ENCODE data around the gene MAD2L2. TPM values are rescaled to one million over a fixed set of nuclear protein-coding genes. Genes with fewer than 3 reads are reported as not detected.
A peak's percentile ranks its signal among the peaks of the same experiment; 100 is the strongest.

The MAD2L2 gene
- total RNA-seq, 2 experiments from 2014 or later, result 68.7 to 73.3 TPM

GRCh38 chr1:11691302-11691914 is 10.5 kb upstream of the MAD2L2 start, which contains the start of gene DRAXIN:
TSS of gene DRAXIN (plus strand) at chr1:11691710. CDS start at chr1:11706259, 14,549 bp downstream.
- H3K27me3 Mint-ChIP-seq, result peaks cover 56% of the 10 kb centered on the region
- H3K9me3 Mint-ChIP-seq, result no peaks in the 10 kb centered on the region
- no peaks in the 10 kb centered on the region for H3K36me3 Mint-ChIP-seq (ENCODE audit: low read depth)
- peaks cover 28% of the 10 kb centered on the region for H3K4me1 Mint-ChIP-seq
- peak within 1 kb of the TSS; percentile 55 for H3K4me3 Mint-ChIP-seq
- H3K27ac Mint-ChIP-seq, result peak within 1 kb of the TSS; percentile 73
- DNase-seq, result peak; percentile 11
- POLR2A ChIA-PET, result no interaction called here
- CTCF ChIA-PET, result interaction anchor here (1.2 to 1.7 kb wide), 2 partner anchors 28 to 45 kb away, joined by 3 to 5 read pairs; partner anchors contain the start of gene FBXO6

- Mint-ChIP-seq H3K9me3 (no peaks in the 10 kb centered on the region), H3K27ac (no peak overlapping the region), H3K4me1 (peaks cover 28% of the 10 kb centered on the region), H3K4me3 (no peak overlapping the region), H3K27me3 (peaks cover 58% of the 10 kb centered on the region), H3K36me3 (ENCODE audit: low read depth) (no peaks in the 10 kb centered on the region)
- ChIA-PET POLR2A (no interaction called here), CTCF (interaction anchor here (0.5 to 1.7 kb wide), 5 partner anchors 8 to 531 kb away, joined by 3 to 5 read pairs (median 3); partner anchors contain the start of gene FBXO6)
- no peak for DNase-seq
These were observed 9.7 kb upstream of the MAD2L2 start for GRCh38 chr1:11690397-11691301.

- DNase-seq, result no peak
- Mint-ChIP-seq H3K27ac (no peak overlapping the region), H3K9me3 (no peaks in the 10 kb centered on the region), H3K36me3 (ENCODE audit: low read depth) (no peaks in the 10 kb centered on the region), H3K4me1 (peaks cover 23% of the 10 kb centered on the region), H3K4me3 (no peak overlapping the region), H3K27me3 (peaks cover 53% of the 10 kb centered on the region)
- ChIA-PET POLR2A (no interaction called here), CTCF (no interaction called here)
These were observed 7.6 kb upstream of the MAD2L2 start for GRCh38 chr1:11688506-11688905.

GRCh38 chr1:11685210-11685752 is 4.3 kb upstream of the MAD2L2 start:
- ChIA-PET POLR2A (no interaction called here), CTCF (interaction anchor here (1.0 to 1.3 kb wide), 4 partner anchors 9 to 33 kb away, joined by 3 to 7 read pairs (median 4); partner anchors contain the start of gene FBXO6)
- H3K4me3 Mint-ChIP-seq, result no peak overlapping the region
- no peak for DNase-seq
- H3K27ac Mint-ChIP-seq, result no peak overlapping the region
- H3K36me3 Mint-ChIP-seq (ENCODE audit: low read depth), result no peaks in the 10 kb centered on the region
- peaks cover 7% of the 10 kb centered on the region for H3K4me1 Mint-ChIP-seq
- peaks cover 38% of the 10 kb centered on the region for H3K27me3 Mint-ChIP-seq
- H3K9me3 Mint-ChIP-seq, result no peaks in the 10 kb centered on the region

GRCh38 chr1:11684070-11684469 is 3.1 kb upstream of the MAD2L2 start:
- Mint-ChIP-seq H3K4me3 (no peak overlapping the region), H3K36me3 (ENCODE audit: low read depth) (no peaks in the 10 kb centered on the region), H3K27ac (no peak overlapping the region), H3K27me3 (peaks cover 27% of the 10 kb centered on the region), H3K9me3 (no peaks in the 10 kb centered on the region), H3K4me1 (peaks cover 14% of the 10 kb centered on the region)
- DNase-seq, result no peak
- ChIA-PET POLR2A (interaction anchor here (0.7 kb wide), 1 partner anchor 611 kb away, joined by 3 read pairs; no protein-coding TSS in a partner anchor), CTCF (interaction anchor here (1.4 to 3.9 kb wide), 3 partner anchors 12 to 646 kb away, joined by 4 to 32 read pairs (median 4); partner anchors contain the start of gene FBXO6)

- Mint-ChIP-seq H3K4me1 (peaks cover 17% of the 10 kb centered on the region), H3K36me3 (ENCODE audit: low read depth) (no peaks in the 10 kb centered on the region), H3K27ac (no peak overlapping the region), H3K4me3 (no peak overlapping the region), H3K9me3 (no peaks in the 10 kb centered on the region), H3K27me3 (peaks cover 17% of the 10 kb centered on the region)
- DNase-seq, result no peak
- POLR2A ChIA-PET, result interaction anchor here (0.7 kb wide), 1 partner anchor 30 kb away, joined by 3 read pairs; no protein-coding TSS in a partner anchor
- CTCF ChIA-PET, result interaction anchor here (1.2 to 3.9 kb wide), 5 partner anchors 11 to 645 kb away, joined by 4 to 32 read pairs (median 4); partner anchors contain the start of gene FBXO6
These were observed 1.9 kb upstream of the MAD2L2 start for GRCh38 chr1:11682799-11683198.

GRCh38 chr1:11682287-11682771 is 1.4 kb upstream of the MAD2L2 start:
- no peaks in the 10 kb centered on the region for H3K36me3 Mint-ChIP-seq (ENCODE audit: low read depth)
- H3K27me3 Mint-ChIP-seq, result peaks cover 14% of the 10 kb centered on the region
- no peak for DNase-seq
- H3K4me1 Mint-ChIP-seq, result peaks cover 17% of the 10 kb centered on the region
- ChIA-PET CTCF (interaction anchor here (1.1 to 3.9 kb wide), 6 partner anchors 12 to 37 kb away, joined by 3 to 32 read pairs (median 6); partner anchors contain the start of gene FBXO6), POLR2A (interaction anchor here (0.7 kb wide), 1 partner anchor 227 kb away, joined by 3 read pairs; no protein-coding TSS in a partner anchor)
- peak overlapping the region; percentile 58 for H3K4me3 Mint-ChIP-seq
- H3K9me3 Mint-ChIP-seq, result no peaks in the 10 kb centered on the region
- no peak overlapping the region for H3K27ac Mint-ChIP-seq

- H3K27ac Mint-ChIP-seq, result peak overlapping the region; percentile 77
- H3K9me3 Mint-ChIP-seq, result no peaks in the 10 kb centered on the region
- H3K36me3 Mint-ChIP-seq (ENCODE audit: low read depth), result peaks cover 4% of the 10 kb centered on the region
- ChIA-PET CTCF (interaction anchor here (1.0 to 3.9 kb wide), 4 partner anchors 17 to 50 kb away, joined by 3 to 32 read pairs (median 4); partner anchors contain the start of gene FBXO6), POLR2A (interaction anchor here (1.7 kb wide), 1 partner anchor 16 kb away, joined by 8 read pairs; the partner anchor contains the start of gene FBXO6)
- H3K4me1 Mint-ChIP-seq, result peaks cover 17% of the 10 kb centered on the region
- H3K4me3 Mint-ChIP-seq, result peak overlapping the region; percentile 80
- DNase-seq, result no peak
- peaks cover 13% of the 10 kb centered on the region for H3K27me3 Mint-ChIP-seq
These were observed 478 bp downstream of the MAD2L2 start for GRCh38 chr1:11680270-11681070.

- Mint-ChIP-seq H3K9me3 (no peaks in the 10 kb centered on the region), H3K36me3 (ENCODE audit: low read depth) (peaks cover 16% of the 10 kb centered on the region), H3K4me1 (peaks cover 17% of the 10 kb centered on the region), H3K27ac (no peak overlapping the region), H3K4me3 (peak overlapping the region; percentile 9), H3K27me3 (peaks cover 7% of the 10 kb centered on the region)
- DNase-seq, result no peak
- ChIA-PET POLR2A (no interaction called here), CTCF (interaction anchor here (6.7 kb wide), 1 partner anchor 14 kb away, joined by 49 read pairs; the partner anchor contains the start of gene FBXO6)
These were observed 2.5 kb downstream of the MAD2L2 start for GRCh38 chr1:11678442-11678841.

GRCh38 chr1:11676386-11677103 is 4.4 kb downstream of the MAD2L2 start:
- no peaks in the 10 kb centered on the region for H3K9me3 Mint-ChIP-seq

GRCh38 chr1:11675325-11675724 is 5.6 kb downstream of the MAD2L2 start:
- no peaks in the 10 kb centered on the region for H3K27me3 Mint-ChIP-seq
- no peak for DNase-seq
- peaks cover 18% of the 10 kb centered on the region for H3K36me3 Mint-ChIP-seq (ENCODE audit: low read depth)
- no peaks in the 10 kb centered on the region for H3K9me3 Mint-ChIP-seq
- H3K4me3 Mint-ChIP-seq, result no peak overlapping the region
- CTCF ChIA-PET, result interaction anchor here (0.6 to 6.7 kb wide), 2 partner anchors 11 to 573 kb away, joined by 4 to 49 read pairs; partner anchors contain the start of gene FBXO6
- H3K4me1 Mint-ChIP-seq, result peaks cover 12% of the 10 kb centered on the region
- peak overlapping the region; percentile 25 for H3K27ac Mint-ChIP-seq
- POLR2A ChIA-PET, result no interaction called here

More at GRCh38 chr1:11676386-11677103, 4.4 kb downstream of the MAD2L2 start:
- CTCF ChIA-PET, result interaction anchor here (1.4 to 6.7 kb wide), 2 partner anchors 12 to 17 kb away, joined by 4 to 49 read pairs; partner anchors contain the start of gene FBXO6
- Mint-ChIP-seq H3K27ac (no peak overlapping the region), H3K27me3 (no peaks in the 10 kb centered on the region), H3K4me1 (peaks cover 12% of the 10 kb centered on the region), H3K4me3 (no peak overlapping the region), H3K36me3 (ENCODE audit: low read depth) (peaks cover 18% of the 10 kb centered on the region)
- POLR2A ChIA-PET, result no interaction called here
- DNase-seq, result no peak
